GM21423 (cell line): Measurements from ENCODE around the gene REST.

Experiments
- ATAC-seq: cut with Tn5 transposase; IDR thresholded peaks from one replicate; pipeline ENCODE4 v1.9.1; 2021; ENCODE audit warnings: mild to moderate bottlenecking, moderate library complexity; ENCODE audit not compliant: unreplicated experiment

REST gene

DNA sequence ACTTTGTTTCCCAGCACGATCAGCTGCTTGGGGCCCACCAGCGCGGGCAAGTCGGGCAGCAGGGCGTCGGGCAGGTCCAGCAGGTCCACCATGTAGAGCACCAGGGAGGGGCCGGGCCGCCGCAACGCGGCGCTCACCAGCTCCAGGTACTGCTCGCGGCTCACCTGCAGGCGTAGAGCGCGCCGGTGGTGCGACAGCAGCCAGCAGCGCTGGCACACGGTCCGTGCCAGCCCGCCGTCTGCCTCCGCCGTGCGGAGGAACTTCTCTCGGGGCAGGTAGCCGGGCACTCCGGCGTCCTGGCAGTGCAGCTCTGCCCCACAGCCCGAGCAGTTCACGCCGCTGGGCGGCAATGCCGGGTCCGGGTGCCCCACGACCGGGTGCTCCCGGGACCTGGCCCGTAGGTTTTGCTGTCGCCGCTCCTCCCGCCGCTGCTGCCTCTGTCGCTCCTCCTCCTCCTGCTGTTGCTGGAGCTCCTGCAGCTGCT lies 69.2 kb downstream of the REST start:
- ATAC-seq: peak; percentile 26

DNA sequence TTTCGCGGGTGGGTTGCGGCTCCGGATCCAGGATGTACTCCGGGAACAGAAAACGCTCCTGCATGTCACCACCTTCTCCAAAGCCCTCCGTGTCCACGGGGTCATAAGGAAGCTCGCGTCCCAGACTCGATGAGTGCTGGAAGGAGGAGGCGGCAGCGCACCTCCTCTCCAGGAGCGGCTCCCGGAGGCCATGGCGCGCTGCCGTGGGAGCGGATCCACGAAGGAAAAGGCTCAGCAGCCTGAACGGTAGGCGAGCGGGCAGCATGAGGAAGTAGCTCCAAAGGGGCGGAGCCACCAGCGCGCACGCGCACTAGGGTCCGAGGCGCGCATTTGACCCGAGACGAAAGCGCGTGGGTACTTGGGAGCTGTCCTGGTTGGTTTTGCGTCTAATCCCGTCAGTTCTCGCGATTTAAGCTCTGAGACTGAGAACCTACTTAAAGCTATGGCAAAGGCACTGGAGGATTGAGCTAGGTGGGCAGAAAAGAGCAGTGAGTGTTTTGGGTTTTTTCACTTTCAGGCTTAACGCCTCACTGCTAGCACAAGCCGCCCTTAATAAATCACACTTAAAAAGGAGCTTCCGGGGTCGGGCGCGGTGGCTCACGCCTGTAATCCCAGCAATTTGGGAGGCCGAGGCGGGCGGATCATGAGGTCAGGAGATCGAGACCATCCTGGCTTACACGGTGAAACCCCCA lies 69.8 kb downstream of the REST start, which contains the start of gene NOA1:
Gene NOA1 (minus strand): TSS at position 286 of the 692 bp plus-strand sequence. CDS start 21 bp downstream, at position 265.
- peak; percentile 84 for ATAC-seq

DNA sequence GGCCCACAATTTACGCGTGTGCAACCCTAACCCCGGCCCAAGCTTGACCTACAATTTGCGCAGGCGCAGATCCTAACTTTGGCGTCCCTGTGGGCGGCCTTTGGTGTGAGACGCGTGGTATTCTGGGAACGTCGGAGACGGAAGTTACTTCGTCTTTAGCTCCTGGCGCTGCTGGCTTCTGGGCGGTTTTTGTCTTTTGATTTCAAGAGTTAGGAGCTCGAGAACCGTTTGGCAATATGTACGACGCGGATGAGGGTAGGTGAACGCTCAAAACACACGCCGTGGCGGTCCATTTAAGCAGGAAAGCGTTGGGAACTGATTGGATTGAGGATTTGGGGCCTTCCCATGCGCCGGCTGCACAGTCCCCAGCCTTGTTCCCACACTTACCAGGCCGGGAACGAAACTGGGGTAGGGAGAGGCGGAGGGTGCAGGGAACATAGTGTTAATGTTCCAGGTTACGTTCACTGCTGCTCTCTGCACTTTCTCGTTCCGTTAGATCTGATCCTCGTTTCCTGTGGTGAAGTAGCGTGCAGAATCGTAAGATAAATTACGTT lies 71.1 kb downstream of the REST start, which contains the start of gene POLR2B:
Gene POLR2B (plus strand): TSS at position 147 of the 554 bp plus-strand sequence. CDS start 90 bp downstream, at position 237.
- ATAC-seq: peak; percentile 51

DNA sequence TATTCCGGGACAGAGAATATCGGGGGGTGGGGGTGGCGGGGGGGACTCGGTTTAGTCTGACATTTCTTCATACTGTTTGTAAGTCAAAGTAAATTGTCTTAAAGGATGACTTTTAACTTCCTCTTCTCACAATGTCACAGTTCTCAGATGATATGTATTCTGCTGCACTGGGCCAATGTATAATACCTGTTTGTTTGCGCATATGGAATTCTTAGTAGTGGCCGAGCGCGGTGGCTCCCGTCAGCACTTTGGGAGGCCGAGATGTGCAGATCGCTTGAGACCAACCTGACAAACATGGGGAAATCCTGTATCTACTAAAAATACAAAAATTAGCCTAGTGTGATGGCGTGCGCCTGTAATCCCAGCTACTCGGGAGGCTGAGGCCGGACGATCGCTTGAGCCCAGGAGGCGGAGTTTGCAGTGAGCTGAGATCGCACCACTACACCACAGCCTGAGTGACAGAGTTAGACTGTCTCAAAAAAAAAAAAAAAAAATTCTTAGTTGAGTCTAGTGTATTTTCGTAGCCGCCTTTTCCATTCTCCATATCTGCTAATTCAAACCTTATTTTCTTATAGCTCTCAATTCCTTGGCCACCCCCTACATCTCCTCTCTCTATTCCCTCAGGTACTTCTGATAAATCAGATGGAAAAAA lies 71.8 kb downstream of the REST start:
- ATAC-seq: no peak

DNA sequence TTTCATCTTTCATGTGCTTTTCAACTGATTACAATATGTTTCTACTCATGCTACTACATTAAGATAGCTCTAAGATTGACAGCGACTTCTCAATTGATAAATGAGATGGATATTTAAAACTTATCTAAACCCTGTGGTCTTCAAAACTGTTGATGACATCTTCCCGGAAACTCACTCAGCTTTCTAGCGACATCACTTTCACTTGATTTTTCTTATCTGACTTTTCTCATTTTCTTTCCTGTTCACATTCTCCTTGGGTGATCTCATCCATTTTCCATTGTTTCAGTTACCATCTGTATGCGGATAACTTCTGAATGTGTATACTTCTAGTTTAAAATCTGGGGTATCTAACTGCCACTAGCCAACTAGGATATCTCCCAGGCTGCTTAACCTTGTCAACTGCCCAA lies 74.1 kb downstream of the REST start:
- ATAC-seq: no peak

DNA sequence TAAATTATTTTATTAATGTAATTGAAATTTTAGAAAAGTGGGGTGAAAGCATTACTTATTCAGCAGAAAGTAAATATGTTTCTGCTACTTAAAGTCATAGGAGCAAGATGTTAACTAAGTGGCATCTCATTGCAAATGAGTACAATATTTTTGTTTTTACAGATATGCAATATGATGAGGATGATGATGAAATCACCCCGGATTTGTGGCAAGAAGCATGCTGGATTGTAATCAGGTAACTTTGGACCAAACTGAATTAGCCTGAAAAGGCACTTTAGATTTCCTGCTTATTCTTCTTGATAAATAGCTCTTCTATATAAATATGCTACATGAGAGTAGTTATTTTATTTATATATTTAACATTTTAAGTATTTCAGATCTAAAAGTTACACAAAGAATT lies 78.5 kb downstream of the REST start:
- no peak for ATAC-seq

DNA sequence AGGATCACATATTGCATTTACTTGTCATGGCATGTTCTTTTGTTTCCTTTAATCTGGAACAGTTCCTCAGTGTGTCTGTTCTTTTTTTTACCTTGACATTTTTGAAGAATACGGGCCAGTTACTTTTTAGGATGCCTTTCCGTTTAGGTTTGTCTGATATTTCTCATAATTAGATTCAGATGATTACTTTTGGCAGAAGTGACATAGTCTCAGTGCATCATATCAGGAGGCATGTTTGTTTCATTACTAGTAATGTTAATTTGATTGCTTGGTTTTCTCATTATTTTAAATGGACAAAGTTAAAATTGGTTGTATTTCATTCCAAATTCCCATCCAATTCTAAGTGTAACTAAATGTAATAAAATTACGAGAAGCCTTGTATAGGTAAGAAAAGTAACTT lies 79.3 kb downstream of the REST start:
- no peak for ATAC-seq

DNA sequence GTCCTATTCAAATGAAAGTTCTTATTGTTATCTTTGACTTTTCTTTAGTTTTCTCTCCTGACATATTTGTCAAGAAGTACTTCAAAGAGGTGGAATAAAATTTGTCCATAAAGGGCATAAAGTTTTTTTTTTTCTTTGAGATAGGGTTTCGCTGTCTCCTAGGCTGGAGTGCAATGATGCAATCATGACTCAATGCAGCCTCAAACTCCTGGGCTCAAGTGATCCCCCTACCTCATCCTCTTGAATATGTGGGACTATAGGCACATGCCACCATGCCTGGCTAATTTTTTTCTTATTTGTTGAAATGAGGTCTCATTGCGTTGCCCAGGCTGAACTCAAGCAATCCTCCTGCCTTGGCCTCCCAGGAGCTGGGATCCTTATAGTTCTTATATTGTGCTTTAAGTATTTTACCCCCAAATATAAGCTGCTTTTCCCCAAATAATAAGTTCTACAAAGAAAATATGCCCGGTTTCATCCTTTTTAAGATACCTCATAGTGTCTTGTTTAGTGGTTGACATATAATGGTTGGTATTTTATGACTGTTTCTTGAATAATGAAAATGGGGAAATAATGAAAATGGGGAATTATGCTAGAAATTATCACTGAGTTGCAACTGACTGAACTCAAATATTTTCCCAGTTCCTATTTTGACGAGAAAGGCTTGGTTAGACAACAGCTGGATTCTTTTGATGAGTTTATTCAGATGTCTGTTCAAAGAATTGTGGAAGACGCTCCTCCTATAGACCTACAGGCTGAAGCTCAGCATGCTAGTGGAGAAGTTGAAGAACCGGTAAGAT lies 82.6 kb downstream of the REST start:
- ATAC-seq: no peak

DNA sequence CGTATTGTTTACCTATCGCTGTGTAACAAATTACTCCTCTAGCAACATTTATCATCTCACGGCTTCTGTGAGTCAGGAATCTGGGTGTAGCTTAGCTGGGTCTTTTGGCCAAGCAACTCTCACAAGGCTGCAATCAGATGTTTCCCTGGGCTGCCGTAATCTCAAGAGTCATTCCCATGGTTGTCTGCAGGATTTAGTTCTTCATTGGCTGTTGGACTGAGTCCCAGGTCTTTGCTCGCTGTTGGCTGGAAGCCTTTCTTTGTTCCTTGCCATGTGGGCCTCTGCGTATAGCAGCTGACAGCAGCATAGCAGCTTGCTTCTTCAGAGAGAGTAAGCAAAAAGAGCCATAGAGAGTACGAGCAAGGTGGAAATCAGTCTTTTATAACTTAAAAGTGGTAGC lies 87.8 kb downstream of the REST start:
- no peak for ATAC-seq

DNA sequence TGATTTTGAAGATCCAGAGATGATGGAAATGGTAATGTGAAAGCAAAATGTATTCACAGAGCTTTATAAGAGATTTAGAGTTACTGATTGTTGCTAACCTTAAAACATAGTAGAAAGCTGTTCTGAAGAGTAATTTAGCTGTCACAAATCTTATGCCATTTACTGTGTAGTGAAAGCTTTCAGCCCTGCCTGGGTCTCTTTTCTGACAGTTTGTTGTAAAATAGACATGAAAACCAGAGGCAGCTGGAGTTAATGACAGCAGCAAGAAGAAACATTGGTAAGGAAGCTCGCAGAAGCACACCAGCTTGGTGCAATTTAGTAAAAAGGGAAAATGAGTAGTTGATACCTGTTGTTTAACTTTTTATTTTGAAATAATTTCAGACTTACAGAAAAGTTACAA lies 92.1 kb downstream of the REST start:
- ATAC-seq: no peak

DNA sequence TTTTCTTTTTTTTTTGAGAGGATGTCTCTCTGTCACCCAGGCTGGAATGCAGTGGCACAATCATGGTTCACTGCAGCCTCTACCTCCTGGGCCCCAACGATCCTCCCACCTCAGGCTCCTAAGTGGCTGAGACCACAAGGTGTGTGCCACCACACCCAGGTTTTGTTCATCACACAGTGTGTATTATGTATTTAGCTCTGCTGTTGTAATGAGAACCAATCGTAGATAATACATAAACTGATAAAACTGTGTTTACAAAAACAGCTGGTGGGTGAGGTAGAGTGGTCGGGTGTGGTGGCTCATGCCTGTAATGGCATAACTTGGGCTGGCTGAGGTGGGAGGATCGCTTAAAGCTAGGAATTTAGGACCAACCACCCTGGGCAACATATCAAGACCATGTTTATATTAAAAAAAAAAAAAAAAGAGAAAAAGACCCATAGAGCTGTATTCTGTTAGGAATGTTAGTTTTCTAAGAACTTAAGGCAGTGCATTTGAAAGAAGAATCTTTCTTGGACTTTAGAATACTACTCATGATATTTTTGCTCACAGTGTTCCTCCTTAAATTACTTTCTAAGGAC lies 105.9 kb downstream of the REST start:
- ATAC-seq: no peak
